Measurements from ENCODE around the gene ACTR3. TPM values are rescaled to one million over a fixed set of nuclear protein-coding genes. Genes with fewer than 3 reads are reported as not detected.

Gene ACTR3
- total and polyA plus RNA-seq, 2 of the 8 experiments (the other 6 are each of a cell fraction or from before 2014, with no cell fraction given): 51.7 to 184 TPM

DNA sequence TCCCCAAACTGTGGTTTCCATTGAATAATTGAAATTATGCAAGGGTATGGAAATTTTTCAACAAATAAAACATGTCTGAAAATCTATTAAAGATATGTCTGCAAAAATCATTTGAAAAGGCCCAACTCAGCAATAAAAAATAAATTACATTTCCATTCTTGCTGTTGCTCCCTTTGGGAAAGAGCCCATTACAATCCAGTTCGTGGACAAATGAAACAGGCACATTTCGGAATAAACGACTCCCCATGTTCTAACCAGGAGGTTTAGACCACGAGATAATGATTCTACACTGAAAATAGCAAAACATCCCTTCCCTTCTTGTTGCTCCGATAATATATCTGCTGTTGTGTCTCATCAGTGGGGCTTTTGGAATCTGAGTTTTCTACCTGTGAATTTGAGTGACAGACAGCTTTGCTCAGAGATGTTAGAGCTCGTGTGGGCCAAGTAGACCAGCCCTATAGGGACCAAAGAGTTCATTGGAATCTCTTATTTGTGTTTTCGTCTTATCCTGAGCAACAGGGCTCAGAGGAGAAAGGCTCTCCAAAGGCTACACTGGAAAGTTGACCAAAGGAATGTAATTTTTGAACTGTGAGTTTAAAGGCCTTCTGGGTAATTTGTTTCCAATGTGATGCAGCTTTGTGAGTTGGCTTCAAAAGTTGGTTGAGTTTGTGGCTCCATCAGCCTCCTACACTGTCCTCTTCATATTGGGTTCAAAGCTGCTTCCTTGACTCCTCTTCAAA is 119.5 kb downstream of the ACTR3 start:
- no peak overlapping the region for H4K91ac ChIP-seq (replicated peaks; ENCODE audit: insufficient read length, low read length)
- no peaks in the 10 kb centered on the region for H3K79me1 ChIP-seq (ENCODE audit: low read depth, low read length)
- no peaks in the 10 kb centered on the region for H3K23me2 ChIP-seq (ENCODE audit: low read depth, low read length)
- H3K4me3 ChIP-seq (ENCODE audit: extremely low read depth in 1 of 4, insufficient read depth in 2 of 4, low read depth in 3 of 4, low read length in 4 of 4): no peak overlapping the region
- H3K4ac ChIP-seq (replicated peaks; ENCODE audit: insufficient read length, low read depth, low read length): no peak overlapping the region
- H4K20me1 ChIP-seq (replicated peaks in 1 of 2; ENCODE audit: control insufficient read depth in 1 of 2, insufficient read depth in 2 of 2, low read length in 2 of 2): no peaks in the 10 kb centered on the region
- ChIA-PET POLR2A (ENCODE audit: partially characterized antibody) (no interaction called here), CTCF (ENCODE audit: partially characterized antibody) (interaction anchor here (0.6 to 1.0 kb wide), 3 partner anchors 9 to 30 kb away, joined by 4 read pairs; no protein-coding TSS in a partner anchor)
- no peak overlapping the region for H2AK5ac ChIP-seq (ENCODE audit: low read depth, low read length)
- H3K23ac ChIP-seq (ENCODE audit: insufficient read length): no peak overlapping the region
- no peak overlapping the region for H3K4me2 ChIP-seq (ENCODE audit: insufficient read depth in 1 of 2, low read depth in 2 of 2, low read length in 2 of 2)
- peaks cover 0 to 1% of the 10 kb centered on the region in 2 experiments; a peak in 2 of 4 replicates for H3K9me3 ChIP-seq (ENCODE audit: insufficient read depth in 2 of 2, low read depth in 1 of 2, low read length in 1 of 2)
- no peak overlapping the region for H2BK15ac ChIP-seq (ENCODE audit: low read length)
- H2AFZ ChIP-seq (ENCODE audit: low read length): no peak overlapping the region
- FAIRE-seq (no peak), DNase-seq (ENCODE audit: low read depth in 1 of 2, low spot score in 2 of 2) (no peak)
- no peak overlapping the region for H2BK12ac ChIP-seq (ENCODE audit: low read depth, low read length)
- no peak overlapping the region for H3K9ac ChIP-seq (replicated peaks in 1 of 4; ENCODE audit: extremely low read depth in 1 of 4, low read depth in 3 of 4, low read length in 3 of 4)
- no peak overlapping the region for H2BK120ac ChIP-seq (replicated peaks; ENCODE audit: low read depth, low read length)
- no peak overlapping the region for H3K27ac ChIP-seq (ENCODE audit: low read depth, low read length)
- H3K36me3 ChIP-seq (ENCODE audit: control insufficient read depth in 2 of 4, insufficient read depth in 4 of 4, low read length in 3 of 4): no peaks in the 10 kb centered on the region
- no peak overlapping the region for H2BK20ac ChIP-seq (ENCODE audit: low read length)
- no peak overlapping the region for H3K18ac ChIP-seq (ENCODE audit: extremely low read depth, low read length)
- no peaks in the 10 kb centered on the region for H3K79me2 ChIP-seq (ENCODE audit: control insufficient read depth in 1 of 2, insufficient read depth in 2 of 2, low read length in 2 of 2)
- H3K56ac ChIP-seq (replicated peaks; ENCODE audit: insufficient read length, low read depth, low read length): no peak overlapping the region
- H2BK5ac ChIP-seq (ENCODE audit: low read depth, low read length): no peak overlapping the region
- 90% methylated on average over 7 of the region's 7 CpGs; no CpG with 5 or more reads in 1 of the 2 experiments for WGBS, 2 experiments (ENCODE audit: extremely low coverage in 1 of 2, insufficient coverage in 1 of 2, insufficient read length in 1 of 2, insufficient replicate concordance in 2 of 2, low coverage in 1 of 2, low lambda C conversion rate in 2 of 2, missing lambda C conversion rate in 1 of 2)
- H3K14ac ChIP-seq (ENCODE audit: insufficient read length): no peak overlapping the region
- H4K5ac ChIP-seq (ENCODE audit: insufficient read length, low read depth, low read length): no peak overlapping the region
- H4K8ac ChIP-seq (ENCODE audit: extremely low read depth, insufficient read depth, low read length): no peak overlapping the region
- no peaks in the 10 kb centered on the region for H3K27me3 ChIP-seq (replicated peaks in 1 of 4; ENCODE audit: control insufficient read depth in 3 of 4, extremely low read depth in 1 of 4, insufficient read depth in 3 of 4, low read length in 3 of 4)
- H3K4me1 ChIP-seq (replicated peaks in 1 of 4; ENCODE audit: control insufficient read depth in 3 of 4, insufficient read depth in 4 of 4, low read length in 3 of 4): no peaks in the 10 kb centered on the region
- TF ChIP-seq POLR2AphosphoS5 (IDR thresholded peaks at IDR 0.05; ENCODE audit: low read depth, low read length) (no peak), SP2 (IDR thresholded peaks at IDR 0.05; ENCODE audit: low read length) (no peak), BACH1 (IDR thresholded peaks at IDR 0.05; ENCODE audit: low read length) (no peak), CBX5 (IDR thresholded peaks at IDR 0.05; ENCODE audit: low read depth, low read length) (no peak), PHF8 (conservative IDR thresholded peaks at IDR 0.05; ENCODE audit: low read depth, low read length) (no peak), RXRA (IDR thresholded peaks at IDR 0.05; ENCODE audit: insufficient read depth, low read depth, low read length) (no peak), SP4 (IDR thresholded peaks at IDR 0.05; ENCODE audit: low read length) (no peak), BRCA1 (IDR thresholded peaks at IDR 0.05; ENCODE audit: low read depth, low read length) (no peak), RNF2 (IDR thresholded peaks at IDR 0.05; ENCODE audit: borderline replicate concordance, low read depth, low read length, missing control alignments, poor library complexity, severe bottlenecking) (no peak), TEAD4 (IDR thresholded peaks at IDR 0.05; ENCODE audit: low read depth, low read length) (no peak), TBP (IDR thresholded peaks at IDR 0.05; ENCODE audit: low read depth, low read length) (no peak), POLR2A (IDR thresholded peaks at IDR 0.05; ENCODE audit: control extremely low read depth in 1 of 2, low read depth in 2 of 2, low read length in 2 of 2) (no peak), EGR1 (IDR thresholded peaks at IDR 0.05; ENCODE audit: borderline replicate concordance, low read depth, low read length) (no peak), HDAC6 (IDR thresholded peaks at IDR 0.05; ENCODE audit: low read depth, low read length) (no peak), KDM1A (IDR thresholded peaks at IDR 0.05; ENCODE audit: borderline replicate concordance, low read length) (no peak)
